Measurements from ENCODE around the gene NALCN. TPM values are rescaled to one million over a fixed set of nuclear protein-coding genes. Genes with fewer than 3 reads are reported as not detected.

NALCN gene
- total and polyA plus RNA-seq, 4 donors: 20.8 to 70.7 (median 43.1) TPM

- no peak overlapping the region for H3K4me3 ChIP-seq (ENCODE audit: low read depth, low read length)
- DNase-seq (ENCODE audit: low read depth in 4 of 6, low spot score in 6 of 6): peak in 1 of 6 donors; percentile 66
- H3K27ac ChIP-seq (ENCODE audit: low read depth, low read length): no peak overlapping the region
- no peaks in the 10 kb centered on the region for H3K9me3 ChIP-seq (ENCODE audit: control insufficient read depth, insufficient read depth, low read length)
- H3K4me1 ChIP-seq (ENCODE audit: control insufficient read depth, insufficient read depth, low read length): no peaks in the 10 kb centered on the region
- H3K36me3 ChIP-seq (ENCODE audit: control insufficient read depth, insufficient read depth, low read length): no peaks in the 10 kb centered on the region
- no peaks in the 10 kb centered on the region for H3K27me3 ChIP-seq (ENCODE audit: control insufficient read depth, insufficient read depth, low read length)
Measured at GRCh38 chr13:101238555-101238954, 177.8 kb downstream of the NALCN start.

GRCh38 chr13:101231751-101232428 is 184.4 kb downstream of the NALCN start:
- H3K27ac ChIP-seq (ENCODE audit: low read depth, low read length): no peak overlapping the region
- no peak overlapping the region for H3K4me3 ChIP-seq (ENCODE audit: low read depth, low read length)
- H3K36me3 ChIP-seq (ENCODE audit: control insufficient read depth, insufficient read depth, low read length): peaks cover 3% of the 10 kb centered on the region
- no peaks in the 10 kb centered on the region for H3K9me3 ChIP-seq (ENCODE audit: control insufficient read depth, insufficient read depth, low read length)
- DNase-seq (ENCODE audit: low read depth in 4 of 6, low spot score in 6 of 6): no peak
- WGBS (ENCODE audit: insufficient coverage): 100% methylated on average over 1 of the region's 5 CpGs
- no peaks in the 10 kb centered on the region for H3K27me3 ChIP-seq (ENCODE audit: control insufficient read depth, insufficient read depth, low read length)
- H3K4me1 ChIP-seq (ENCODE audit: control insufficient read depth, insufficient read depth, low read length): no peaks in the 10 kb centered on the region

DNA sequence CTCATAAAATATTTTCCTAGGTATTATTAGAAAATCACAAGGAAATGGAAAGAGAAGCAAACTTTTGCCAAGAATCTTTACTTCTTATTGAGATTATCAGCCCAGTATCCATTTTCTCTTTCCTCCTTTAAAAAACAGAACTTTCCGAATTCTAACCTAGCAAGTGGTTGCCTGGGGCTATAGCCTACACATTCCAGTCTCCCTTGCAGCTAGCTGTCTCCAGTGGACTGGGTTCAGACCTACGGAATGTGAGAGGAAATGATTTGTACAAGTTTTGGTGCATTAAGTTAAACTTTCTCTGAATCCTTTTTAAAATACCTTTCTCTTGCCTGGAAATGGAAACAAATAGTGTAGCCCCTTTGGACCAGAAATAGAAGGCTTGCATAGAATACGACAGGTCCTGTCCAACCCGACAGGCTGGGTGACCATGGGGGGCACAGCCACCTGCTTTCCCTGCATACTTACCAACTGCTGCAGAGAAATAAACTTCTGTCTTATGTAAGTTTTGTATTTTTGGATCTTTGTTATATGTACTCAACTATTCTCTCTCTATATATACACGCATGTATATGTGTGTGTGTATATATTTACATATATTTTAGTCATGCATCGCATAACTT is 185.9 kb downstream of the NALCN start:
- Histone ChIP-seq H3K4me3 (ENCODE audit: low read depth, low read length) (no peak overlapping the region), H3K27me3 (ENCODE audit: control insufficient read depth, insufficient read depth, low read length) (no peaks in the 10 kb centered on the region), H3K36me3 (ENCODE audit: control insufficient read depth, insufficient read depth, low read length) (peaks cover 5% of the 10 kb centered on the region), H3K9me3 (ENCODE audit: control insufficient read depth, insufficient read depth, low read length) (no peaks in the 10 kb centered on the region), H3K4me1 (ENCODE audit: control insufficient read depth, insufficient read depth, low read length) (no peaks in the 10 kb centered on the region), H3K27ac (ENCODE audit: low read depth, low read length) (no peak overlapping the region)
- WGBS (ENCODE audit: insufficient coverage): no CpG with 5 or more reads among the region's 6 CpGs
- DNase-seq (ENCODE audit: low read depth in 4 of 6, low spot score in 6 of 6): no peak

- H3K9me3 ChIP-seq (ENCODE audit: control insufficient read depth, insufficient read depth, low read length): no peaks in the 10 kb centered on the region
- no peak overlapping the region for H3K4me3 ChIP-seq (ENCODE audit: low read depth, low read length)
- no peaks in the 10 kb centered on the region for H3K4me1 ChIP-seq (ENCODE audit: control insufficient read depth, insufficient read depth, low read length)
- WGBS (ENCODE audit: insufficient coverage): no CpG with 5 or more reads among the region's 2 CpGs
- DNase-seq (ENCODE audit: low read depth in 4 of 6, low spot score in 6 of 6): no peak
- no peaks in the 10 kb centered on the region for H3K36me3 ChIP-seq (ENCODE audit: control insufficient read depth, insufficient read depth, low read length)
- H3K27me3 ChIP-seq (ENCODE audit: control insufficient read depth, insufficient read depth, low read length): no peaks in the 10 kb centered on the region
- H3K27ac ChIP-seq (ENCODE audit: low read depth, low read length): no peak overlapping the region
Measured at GRCh38 chr13:101219609-101220265, 196.6 kb downstream of the NALCN start.

DNA sequence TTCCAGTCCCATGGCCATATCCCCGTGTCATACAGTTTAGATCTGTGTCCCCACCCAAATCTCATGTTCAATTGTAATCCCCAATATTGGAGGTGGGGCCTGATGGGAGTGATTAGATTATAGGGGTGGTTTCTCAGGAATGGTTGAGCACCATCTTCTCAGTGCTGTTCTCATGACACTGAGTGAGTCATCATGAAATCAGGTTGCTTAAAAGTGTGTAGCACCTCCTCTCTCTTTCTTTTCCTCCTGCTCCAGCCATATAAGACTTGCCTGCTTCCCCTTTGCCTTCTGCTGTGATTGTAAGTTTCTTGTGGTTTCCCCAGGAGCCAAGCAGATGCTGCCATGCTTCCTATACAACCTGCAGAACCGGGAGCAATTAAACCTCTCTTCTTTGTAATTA is 197.8 kb downstream of the NALCN start:
- no peak for DNase-seq (ENCODE audit: low read depth in 4 of 6, low spot score in 6 of 6)
- H3K27ac ChIP-seq (ENCODE audit: low read depth, low read length): no peak overlapping the region
- no peaks in the 10 kb centered on the region for H3K36me3 ChIP-seq (ENCODE audit: control insufficient read depth, insufficient read depth, low read length)
- no CpG with 5 or more reads among the region's 2 CpGs for WGBS (ENCODE audit: insufficient coverage)
- H3K4me1 ChIP-seq (ENCODE audit: control insufficient read depth, insufficient read depth, low read length): no peaks in the 10 kb centered on the region
- no peaks in the 10 kb centered on the region for H3K9me3 ChIP-seq (ENCODE audit: control insufficient read depth, insufficient read depth, low read length)
- H3K27me3 ChIP-seq (ENCODE audit: control insufficient read depth, insufficient read depth, low read length): no peaks in the 10 kb centered on the region
- H3K4me3 ChIP-seq (ENCODE audit: low read depth, low read length): no peak overlapping the region

DNA sequence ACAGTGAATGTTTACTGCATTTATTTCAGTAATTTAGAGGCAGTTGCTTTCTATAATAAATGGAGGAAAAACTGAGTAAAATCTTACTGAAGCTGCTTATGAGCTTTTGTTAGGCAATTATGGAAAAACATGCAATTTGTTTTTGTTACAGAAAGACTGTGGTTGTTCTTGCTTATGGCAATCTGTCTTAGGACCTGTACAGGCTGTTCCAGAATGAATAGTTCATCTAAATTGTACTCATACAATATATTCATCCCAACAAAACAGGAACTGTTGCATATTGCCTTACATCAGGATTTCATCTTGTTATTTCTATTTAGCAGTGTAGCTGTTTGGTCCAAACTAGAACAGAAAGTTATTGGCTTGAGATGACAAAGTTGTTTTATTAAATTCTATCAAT is 199.2 kb downstream of the NALCN start:
- H3K36me3 ChIP-seq (ENCODE audit: control insufficient read depth, insufficient read depth, low read length): no peaks in the 10 kb centered on the region
- no peaks in the 10 kb centered on the region for H3K4me1 ChIP-seq (ENCODE audit: control insufficient read depth, insufficient read depth, low read length)
- no peak overlapping the region for H3K27ac ChIP-seq (ENCODE audit: low read depth, low read length)
- no peaks in the 10 kb centered on the region for H3K27me3 ChIP-seq (ENCODE audit: control insufficient read depth, insufficient read depth, low read length)
- H3K4me3 ChIP-seq (ENCODE audit: low read depth, low read length): no peak overlapping the region
- peak in 1 of 6 donors; percentile 16 for DNase-seq (ENCODE audit: low read depth in 4 of 6, low spot score in 6 of 6)
- H3K9me3 ChIP-seq (ENCODE audit: control insufficient read depth, insufficient read depth, low read length): no peaks in the 10 kb centered on the region

DNA sequence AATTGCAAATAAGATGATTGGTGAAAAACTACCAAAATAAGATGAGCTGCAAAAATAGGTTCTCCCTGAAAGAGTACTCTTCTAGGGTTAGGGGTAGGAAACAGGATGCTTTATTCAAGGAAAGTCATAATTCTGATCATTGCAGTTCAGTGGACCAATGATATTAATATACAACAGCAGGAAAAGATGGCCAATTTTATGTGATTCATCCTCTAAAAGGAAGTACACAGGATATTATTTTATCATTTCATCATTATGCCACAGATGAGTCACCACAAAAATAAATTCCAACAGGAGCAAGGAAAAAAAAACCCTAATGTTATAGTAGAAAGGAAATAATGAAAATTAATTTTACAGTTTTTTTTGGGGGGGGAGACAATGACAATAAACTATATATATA is 205.0 kb downstream of the NALCN start:
- Histone ChIP-seq H3K36me3 (ENCODE audit: control insufficient read depth, insufficient read depth, low read length) (no peaks in the 10 kb centered on the region), H3K9me3 (ENCODE audit: control insufficient read depth, insufficient read depth, low read length) (no peaks in the 10 kb centered on the region), H3K4me3 (ENCODE audit: low read depth, low read length) (no peak overlapping the region), H3K27ac (ENCODE audit: low read depth, low read length) (no peak overlapping the region), H3K4me1 (ENCODE audit: control insufficient read depth, insufficient read depth, low read length) (no peaks in the 10 kb centered on the region), H3K27me3 (ENCODE audit: control insufficient read depth, insufficient read depth, low read length) (no peaks in the 10 kb centered on the region)
- DNase-seq (ENCODE audit: low read depth in 4 of 6, low spot score in 6 of 6): no peak

DNA sequence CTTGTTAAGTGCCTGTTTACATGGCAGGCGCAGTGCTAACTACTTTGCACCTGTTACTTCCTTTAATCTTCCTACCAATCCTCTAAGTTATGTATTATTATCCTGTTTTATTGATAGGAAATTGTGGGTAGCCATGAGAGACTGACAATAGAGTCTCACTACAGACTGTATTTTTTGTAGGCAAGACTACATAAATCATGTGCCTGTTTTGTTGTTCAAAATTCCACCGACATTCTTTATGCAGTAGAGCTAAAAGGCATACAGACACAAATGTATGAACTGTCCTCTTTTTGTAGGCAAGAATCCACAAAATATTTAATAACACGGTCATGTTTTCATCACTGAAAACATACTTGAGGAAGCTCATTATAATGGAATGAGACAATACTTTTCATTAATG is 205.5 kb downstream of the NALCN start:
- H3K9me3 ChIP-seq (ENCODE audit: control insufficient read depth, insufficient read depth, low read length): no peaks in the 10 kb centered on the region
- no peak for DNase-seq (ENCODE audit: low read depth in 4 of 6, low spot score in 6 of 6)
- no CpG with 5 or more reads among the region's 3 CpGs for WGBS (ENCODE audit: insufficient coverage)
- H3K36me3 ChIP-seq (ENCODE audit: control insufficient read depth, insufficient read depth, low read length): no peaks in the 10 kb centered on the region
- no peaks in the 10 kb centered on the region for H3K27me3 ChIP-seq (ENCODE audit: control insufficient read depth, insufficient read depth, low read length)
- H3K4me1 ChIP-seq (ENCODE audit: control insufficient read depth, insufficient read depth, low read length): no peaks in the 10 kb centered on the region
- no peak overlapping the region for H3K4me3 ChIP-seq (ENCODE audit: low read depth, low read length)
- H3K27ac ChIP-seq (ENCODE audit: low read depth, low read length): no peak overlapping the region

DNA sequence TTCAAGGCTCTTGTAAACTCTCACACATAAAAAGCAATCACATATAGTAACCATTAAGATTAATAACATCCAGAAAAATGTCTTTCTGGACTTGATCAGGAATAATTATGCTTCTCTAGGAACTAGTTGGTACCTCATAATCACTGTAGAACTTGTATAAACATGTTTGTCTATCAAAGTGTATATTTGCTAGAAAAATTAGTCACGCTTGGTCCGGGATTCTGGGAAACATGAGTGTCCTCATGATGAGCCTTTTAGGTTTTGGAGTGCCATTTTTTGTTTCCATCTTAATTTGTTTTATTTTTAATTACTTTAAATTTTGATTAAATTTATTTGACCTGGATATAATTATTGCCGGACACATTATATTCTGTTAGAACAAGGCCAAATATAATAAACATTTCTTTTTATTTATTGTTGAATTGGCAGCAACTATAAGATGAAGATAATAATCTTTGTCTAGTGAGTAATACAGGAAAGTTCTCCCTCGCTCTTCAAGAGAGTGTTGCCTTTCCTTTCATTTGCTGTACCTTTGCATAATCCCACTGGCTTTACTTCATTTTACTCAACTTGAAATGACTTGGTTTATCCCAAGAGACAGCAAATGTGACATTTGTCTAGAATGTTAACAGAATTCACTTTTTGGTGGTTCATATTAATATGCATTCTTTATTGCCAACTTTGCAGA is 207.0 kb downstream of the NALCN start:
- DNase-seq (ENCODE audit: low read depth in 4 of 6, low spot score in 6 of 6): no peak
- no peak overlapping the region for H3K4me3 ChIP-seq (ENCODE audit: low read depth, low read length)
- WGBS (ENCODE audit: insufficient coverage): no CpG with 5 or more reads among the region's 4 CpGs
- no peaks in the 10 kb centered on the region for H3K4me1 ChIP-seq (ENCODE audit: control insufficient read depth, insufficient read depth, low read length)
- H3K36me3 ChIP-seq (ENCODE audit: control insufficient read depth, insufficient read depth, low read length): no peaks in the 10 kb centered on the region
- no peaks in the 10 kb centered on the region for H3K27me3 ChIP-seq (ENCODE audit: control insufficient read depth, insufficient read depth, low read length)
- H3K27ac ChIP-seq (ENCODE audit: low read depth, low read length): no peak overlapping the region
- no peaks in the 10 kb centered on the region for H3K9me3 ChIP-seq (ENCODE audit: control insufficient read depth, insufficient read depth, low read length)

Measured in spinal cord (tissue), 10 donors.